Ovary (tissue), 9 donors: ENCODE data around the gene NFIB. TPM values are rescaled to one million over a fixed set of nuclear protein-coding genes. Genes with fewer than 3 reads are reported as not detected.

ENCODE experiments used
- DNase-seq, 5 donors: peaks; one replicate each; pipeline ENCODE4 v3.0.0-alpha.2; 2019 to 2020
- H3K27ac ChIP-seq, 2 donors: fragments of 200-600 bp; one replicate each; pipeline versions ENCODE4 v1.5.1 to v1.8.0; 2019 to 2022
- H3K27me3 ChIP-seq: fragments of 200-600 bp; one replicate; pipeline ENCODE4 v1.8.0; 2022
- H3K36me3 ChIP-seq: fragments of 200-600 bp; sonication (generic); one replicate; pipeline ENCODE4 v1.5.1; 2019
- H3K4me1 ChIP-seq: one replicate; pipeline ENCODE4 v1.8.1; 2013; ENCODE audit warnings: mild to moderate bottlenecking, moderate library complexity; ENCODE audit not compliant: insufficient read depth
- H3K4me3 ChIP-seq: fragments of 200-600 bp; sonication (generic); one replicate; pipeline ENCODE4 v1.5.1; 2017
- H3K9me3 ChIP-seq, 2 donors: fragments of 200-600 bp in 1 of 2; sonication (generic) in 1 of 2; one replicate each; pipeline versions ENCODE4 v1.5.1 to v1.8.1; 2013 to 2019; ENCODE audit warnings: mild to moderate bottlenecking in 1 of 2, moderate library complexity in 1 of 2
- EP300 ChIP-seq: sonication (generic); formaldehyde crosslinking; IDR thresholded peaks from one replicate; pipeline ENCODE4 v1.6.1; 2017; ENCODE audit warnings: antibody characterized with exemption
- POLR2A ChIP-seq: fragments of 450-650 bp; IDR thresholded peaks from one replicate; pipeline ENCODE4 v1.6.1; 2017; ENCODE audit warnings: antibody characterized with exemption, mild to moderate bottlenecking, moderate library complexity
- WGBS, 3 donors: extraction: QIAGEN DNeasy Blood & Tissue Kit in 1 of 3; methylation state at CpG; one replicate each; pipeline versions ENCODE4 v1.1.5 to v1.1.7; 2013 to 2017; 5-methylcytosine and 5-hydroxymethylcytosine counted together
- intact Hi-C, 4 donors: fragments of 100-400 bp; cut with DNase I; formaldehyde crosslinking; loops; one replicate each; pipeline versions ENCODE4 v1.11.0 to v1.15.1; 2022 to 2023
- polyA plus RNA-seq, 2 donors: library from polyadenylated mRNA; stranded (reverse); fragments of 200-250 nt in 1 of 2; fragments of 350-450 nt in 1 of 2; fragmentation: Illumina TruSeq in 1 of 2; extraction: RNeasy Lipid Tissue Mini Kit (QIAGEN cat#74804) in 1 of 2; gene quantifications; one replicate each; pipeline ENCODE4 v1.2.3, GENCODE V29; 2013 to 2014
- total RNA-seq, 7 donors: library from RNA; depleted of rRNA in 2 of 7; stranded (reverse); fragments of >200 nt in 2 of 7; fragmentation: NEBNext Ultra II Directional in 3 of 7; extraction: Animal tissue kit (Norgen Biotek cat#: 25700) in 3 of 7; gene quantifications; one replicate each; pipeline versions ENCODE4 v1.1.0 to v1.2.4, GENCODE V29; 2016 to 2023
- TF ChIP-seq, protein P1 (sequence below), 3 donors: fragments of 450-650 bp in 2 of 3; fragments of 200-600 bp in 1 of 3; IDR thresholded peaks; one replicate each; pipeline versions ENCODE4 v1.5.1 to v1.8.0; 2016 to 2022; ENCODE audit warnings: antibody characterized with exemption in 3 of 3, mild to moderate bottlenecking in 1 of 3
- donor health status: DM: no; HTN: no; CAD: no; lungs with moderate emphysema.
- donor health status: DM: no; HTN: no; CAD: no.
- donor health status: Bipolar disorder and iron deficiency.
- donor health status: DM: yes; HTN: yes; CAD: no.
- donor health status: DM: no; HTN: no; CAD: no.
- donor health status: DM: yes; HTN: yes; CAD: no.

NFIB gene
- total and polyA plus RNA-seq, 9 donors, result 8.7 to 111 (median 53.2) TPM

- no peak overlapping the region for H3K4me3 ChIP-seq
- intact Hi-C loops, result loop anchor here in 1 of 4 donors (10.0 kb wide), 1 partner anchor 217 kb away; the partner anchor contains the start of gene NFIB
- H3K9me3 ChIP-seq, result no peaks in the 10 kb centered on the region
- 18 to 29% (median 20%) methylated on average over 6 of the region's 6 CpGs for WGBS, 3 donors
- peak overlapping the region in 1 of 2 donors; percentile 23 for H3K27ac ChIP-seq
- H3K27me3 ChIP-seq, result no peaks in the 10 kb centered on the region
- no peak for DNase-seq
- peaks cover 1% of the 10 kb centered on the region for H3K4me1 ChIP-seq
- no peak for TF ChIP-seq EP300
- TF ChIP-seq POLR2A, result no peak
- TF ChIP-seq, protein P1, sequence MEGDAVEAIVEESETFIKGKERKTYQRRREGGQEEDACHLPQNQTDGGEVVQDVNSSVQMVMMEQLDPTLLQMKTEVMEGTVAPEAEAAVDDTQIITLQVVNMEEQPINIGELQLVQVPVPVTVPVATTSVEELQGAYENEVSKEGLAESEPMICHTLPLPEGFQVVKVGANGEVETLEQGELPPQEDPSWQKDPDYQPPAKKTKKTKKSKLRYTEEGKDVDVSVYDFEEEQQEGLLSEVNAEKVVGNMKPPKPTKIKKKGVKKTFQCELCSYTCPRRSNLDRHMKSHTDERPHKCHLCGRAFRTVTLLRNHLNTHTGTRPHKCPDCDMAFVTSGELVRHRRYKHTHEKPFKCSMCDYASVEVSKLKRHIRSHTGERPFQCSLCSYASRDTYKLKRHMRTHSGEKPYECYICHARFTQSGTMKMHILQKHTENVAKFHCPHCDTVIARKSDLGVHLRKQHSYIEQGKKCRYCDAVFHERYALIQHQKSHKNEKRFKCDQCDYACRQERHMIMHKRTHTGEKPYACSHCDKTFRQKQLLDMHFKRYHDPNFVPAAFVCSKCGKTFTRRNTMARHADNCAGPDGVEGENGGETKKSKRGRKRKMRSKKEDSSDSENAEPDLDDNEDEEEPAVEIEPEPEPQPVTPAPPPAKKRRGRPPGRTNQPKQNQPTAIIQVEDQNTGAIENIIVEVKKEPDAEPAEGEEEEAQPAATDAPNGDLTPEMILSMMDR (IDR thresholded peaks at IDR 0.05), result no peak
- H3K36me3 ChIP-seq, result no peaks in the 10 kb centered on the region
Measured at GRCh38 chr9:14097666-14098415, 216.1 kb downstream of the NFIB start.

GRCh38 chr9:14097215-14097614, 216.7 kb downstream of the NFIB start:
- intact Hi-C loops, result loop anchor here in 1 of 4 donors (10.0 kb wide), 1 partner anchor 218 kb away; the partner anchor contains the start of gene NFIB
- DNase-seq, result no peak
- Histone ChIP-seq H3K36me3 (no peaks in the 10 kb centered on the region), H3K27ac (no peak overlapping the region), H3K27me3 (no peaks in the 10 kb centered on the region), H3K9me3 (no peaks in the 10 kb centered on the region), H3K4me1 (peaks cover 1% of the 10 kb centered on the region), H3K4me3 (no peak overlapping the region)
- WGBS, 3 donors, result 1 to 6% (median 2%) methylated on average over 4 of the region's 4 CpGs
- TF ChIP-seq EP300 (no peak), POLR2A (no peak)
- TF ChIP-seq, protein P1 (IDR thresholded peaks at IDR 0.05), result no peak

- peak in 1 of 5 donors; percentile 24 for DNase-seq
- 2 to 6% (median 3%) methylated on average over 15 of the region's 15 CpGs for WGBS, 3 donors
- no peaks in the 10 kb centered on the region for H3K27me3 ChIP-seq
- H3K9me3 ChIP-seq, result no peaks in the 10 kb centered on the region
- H3K4me3 ChIP-seq, result no peak overlapping the region
- intact Hi-C loops, result loop anchor here in 1 of 4 donors (10.0 kb wide), 1 partner anchor 218 kb away; the partner anchor contains the start of gene NFIB
- H3K4me1 ChIP-seq, result peaks cover 1% of the 10 kb centered on the region
- TF ChIP-seq, protein P1 (IDR thresholded peaks at IDR 0.05), result no peak
- TF ChIP-seq EP300 (no peak), POLR2A (no peak)
- H3K36me3 ChIP-seq, result no peaks in the 10 kb centered on the region
- H3K27ac ChIP-seq, result no peak overlapping the region
Measured at GRCh38 chr9:14096258-14096922, 217.6 kb downstream of the NFIB start.

GRCh38 chr9:14095277-14095676, 218.7 kb downstream of the NFIB start:
- TF ChIP-seq EP300 (no peak), POLR2A (no peak)
- TF ChIP-seq, protein P1 (IDR thresholded peaks at IDR 0.05), result no peak
- DNase-seq, result no peak
- peaks cover 1% of the 10 kb centered on the region for H3K4me1 ChIP-seq
- H3K4me3 ChIP-seq, result no peak overlapping the region
- intact Hi-C loops, result loop anchor here in 1 of 4 donors (10.0 kb wide), 1 partner anchor 220 kb away; the partner anchor contains the start of gene NFIB
- no peaks in the 10 kb centered on the region for H3K9me3 ChIP-seq
- H3K36me3 ChIP-seq, result no peaks in the 10 kb centered on the region
- no peaks in the 10 kb centered on the region for H3K27me3 ChIP-seq
- H3K27ac ChIP-seq, result no peak overlapping the region
